GM23248 (cell line): ENCODE results near the gene SLC15A4. TPM values are rescaled to one million over a fixed set of nuclear protein-coding genes. Genes with fewer than 3 reads are reported as not detected.
A peak's percentile ranks its signal among the peaks of the same experiment; 100 is the strongest.

ENCODE experiments used
- DNase-seq: peaks from one replicate; pipeline ENCODE4 v3.0.0-alpha.2; 2015
- H2AFZ ChIP-seq: fragments of 200-600 bp; sonication (generic); 2 replicates; pipeline ENCODE4 v1.6.1; 2016; ENCODE audit warnings: antibody characterized with exemption
- H3F3A ChIP-seq: fragments of 200-600 bp; sonication (generic); 2 replicates; pipeline ENCODE4 v1.6.1; 2016; ENCODE audit warnings: mild to moderate bottlenecking, antibody characterized with exemption, mixed run types; ENCODE audit not compliant: insufficient read depth
- H3K27ac ChIP-seq: fragments of 200-600 bp; sonication (generic); 2 replicates; pipeline ENCODE4 v1.5.1; 2016; ENCODE audit warnings: mild to moderate bottlenecking
- H3K27me3 ChIP-seq: fragments of 200-600 bp; sonication (generic); replicated peaks from 2 replicates; pipeline ENCODE4 v1.6.1; 2016; ENCODE audit warnings: mild to moderate bottlenecking; ENCODE audit not compliant: insufficient read depth
- H3K36me3 ChIP-seq: fragments of 200-600 bp; sonication (generic); 2 replicates; pipeline ENCODE4 v1.6.1; 2016; ENCODE audit warnings: low read depth, mild to moderate bottlenecking
- H3K4me1 ChIP-seq: fragments of 200-600 bp; sonication (generic); 2 replicates; pipeline ENCODE4 v1.6.1; 2016; ENCODE audit warnings: mild to moderate bottlenecking; ENCODE audit not compliant: insufficient read depth
- H3K4me2 ChIP-seq: fragments of 200-600 bp; sonication (generic); one replicate; pipeline ENCODE4 v1.6.1; 2016; ENCODE audit warnings: mild to moderate bottlenecking; ENCODE audit not compliant: unreplicated experiment
- H3K4me3 ChIP-seq: fragments of 200-600 bp; sonication (generic); 2 replicates; pipeline ENCODE4 v1.5.1; 2016; ENCODE audit warnings: mild to moderate bottlenecking
- H3K79me2 ChIP-seq: fragments of 200-600 bp; sonication (generic); 2 replicates; pipeline ENCODE4 v1.6.1; 2016; ENCODE audit warnings: mild to moderate bottlenecking; ENCODE audit not compliant: insufficient read depth
- H3K9ac ChIP-seq: fragments of 200-600 bp; sonication (generic); 2 replicates; pipeline ENCODE4 v1.6.1; 2016; ENCODE audit warnings: mild to moderate bottlenecking
- H3K9me2 ChIP-seq: fragments of 200-600 bp; sonication (generic); 2 replicates; pipeline ENCODE4 v1.6.1; 2016; ENCODE audit warnings: mixed run types, mild to moderate bottlenecking, moderate library complexity; ENCODE audit not compliant: insufficient read depth
- H3K9me3 ChIP-seq: fragments of 200-600 bp; sonication (generic); one replicate; pipeline ENCODE4 v1.6.1; 2017; ENCODE audit warnings: low read depth
- H4K20me1 ChIP-seq: fragments of 200-600 bp; sonication (generic); 2 replicates; pipeline ENCODE4 v1.6.0; 2016; ENCODE audit not compliant: insufficient read depth
- EZH2 ChIP-seq: fragments of 200-600 bp; sonication (generic); IDR thresholded peaks from 2 replicates; pipeline ENCODE4 v1.6.1; 2018; ENCODE audit warnings: antibody characterized with exemption, mild to moderate bottlenecking; ENCODE audit not compliant: insufficient read depth, poor library complexity, severe bottlenecking
- EZH2phosphoT487 ChIP-seq: fragments of 200-600 bp; sonication (generic); IDR thresholded peaks from 2 replicates; pipeline ENCODE4 v1.6.1; 2018; ENCODE audit warnings: antibody characterized with exemption, moderate library complexity, mild to moderate bottlenecking, low read depth; ENCODE audit not compliant: insufficient read depth
- WGBS, 2 experiments: methylation state at CpG; one replicate each; pipeline ENCODE4 v1.1.6; 2015 to 2017; ENCODE audit warnings: low lambda C conversion rate in 2 of 2, low coverage in 1 of 2; ENCODE audit errors: missing lambda C conversion rate in 2 of 2; 5-methylcytosine and 5-hydroxymethylcytosine counted together
- in situ Hi-C: fragments of 300-500 bp; cut with MboI; formaldehyde crosslinking; loops from 2 replicates; pipeline ENCODE4 v1.15.0; 2020
- polyA plus RNA-seq: library from polyadenylated mRNA; unstranded; fragments of >200 nt; fragmentation: Nextera tagmentation; extraction: Ambion mirVana; gene quantifications from 2 replicates; pipeline ENCODE4 v1.2.1, GENCODE V29; 2016
- total RNA-seq: library from RNA; depleted of rRNA; stranded (reverse); fragments of >200 nt; shearing (Covaris generic); gene quantifications from 2 replicates; pipeline ENCODE4 v1.2.3, GENCODE V29; 2014

SLC15A4 gene
- total and polyA plus RNA-seq, 2 experiments from 2014 or later: 5.7 to 50.3 TPM

DNA sequence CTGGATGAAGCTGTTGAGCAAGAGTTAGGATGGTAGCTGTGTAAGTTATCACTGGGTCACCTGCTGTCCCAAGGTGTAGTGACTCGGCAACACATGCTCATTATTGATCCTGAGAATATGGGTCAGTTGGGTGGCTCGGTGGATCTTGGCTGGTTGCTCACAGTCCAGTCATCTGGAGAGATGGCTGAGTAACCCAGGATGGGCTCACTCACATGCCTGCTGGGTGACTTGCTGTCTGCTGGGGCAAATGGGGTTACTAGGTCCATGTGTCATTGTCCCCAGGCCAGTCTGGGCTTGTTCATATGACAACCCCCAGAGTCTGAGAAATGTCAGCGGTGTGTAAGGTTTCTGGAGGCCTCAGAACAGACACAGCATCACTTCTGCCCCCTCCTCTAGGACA, 69.5 kb downstream of the SLC15A4 start:
- H4K20me1 ChIP-seq: no peaks in the 10 kb centered on the region
- H3K4me3 ChIP-seq: no peak overlapping the region
- H3K4me2 ChIP-seq: no peak overlapping the region
- H3K9me2 ChIP-seq: no peaks in the 10 kb centered on the region
- H3K9me3 ChIP-seq: no peaks in the 10 kb centered on the region
- H3K4me1 ChIP-seq: no peaks in the 10 kb centered on the region
- no peak overlapping the region for H3K9ac ChIP-seq
- TF ChIP-seq EZH2phosphoT487: no peak
- no peaks in the 10 kb centered on the region for H3K27me3 ChIP-seq
- H3F3A ChIP-seq: no peaks in the 10 kb centered on the region
- H3K36me3 ChIP-seq: no peaks in the 10 kb centered on the region
- no peaks in the 10 kb centered on the region for H3K79me2 ChIP-seq
- in situ Hi-C loops: no loop called here
- 20 to 22% methylated on average over 3 of the region's 3 CpGs for WGBS, 2 experiments
- peak; percentile 17 for DNase-seq
- no peak overlapping the region for H3K27ac ChIP-seq
- no peak overlapping the region for H2AFZ ChIP-seq

DNA sequence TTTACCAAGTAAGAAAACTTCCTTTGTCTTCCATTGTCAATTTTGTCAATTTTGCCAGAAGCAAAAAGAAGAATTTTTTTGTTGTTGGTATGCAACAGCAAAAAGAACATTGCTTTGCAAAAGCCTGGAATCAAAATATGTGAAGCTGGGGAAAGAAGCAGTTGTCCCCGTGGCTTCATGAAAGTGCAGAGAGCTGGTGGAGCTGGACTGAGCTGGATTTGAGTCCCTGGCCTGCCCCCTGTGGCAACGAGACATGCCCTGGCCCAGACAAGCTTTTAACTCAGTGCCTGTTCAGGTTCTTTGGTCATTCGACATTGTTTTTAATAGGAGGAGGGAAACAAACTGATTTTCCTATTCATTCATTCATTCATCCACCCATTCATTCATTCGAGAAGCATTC, 70.3 kb downstream of the SLC15A4 start:
- DNase-seq: no peak
- H3F3A ChIP-seq: no peaks in the 10 kb centered on the region
- H3K79me2 ChIP-seq: no peaks in the 10 kb centered on the region
- no peaks in the 10 kb centered on the region for H4K20me1 ChIP-seq
- no peaks in the 10 kb centered on the region for H3K27me3 ChIP-seq
- no peaks in the 10 kb centered on the region for H3K9me3 ChIP-seq
- TF ChIP-seq EZH2phosphoT487: no peak
- no peak for TF ChIP-seq EZH2
- WGBS, 2 experiments: 10% methylated on average over 4 of the region's 4 CpGs
- no peaks in the 10 kb centered on the region for H3K4me1 ChIP-seq
- H3K9ac ChIP-seq: no peak overlapping the region
- no peak overlapping the region for H3K4me3 ChIP-seq
- H3K9me2 ChIP-seq: no peaks in the 10 kb centered on the region
- H3K27ac ChIP-seq: no peak overlapping the region
- no peaks in the 10 kb centered on the region for H3K36me3 ChIP-seq
- no peak overlapping the region for H2AFZ ChIP-seq
- in situ Hi-C loops: no loop called here
- H3K4me2 ChIP-seq: no peak overlapping the region

DNA sequence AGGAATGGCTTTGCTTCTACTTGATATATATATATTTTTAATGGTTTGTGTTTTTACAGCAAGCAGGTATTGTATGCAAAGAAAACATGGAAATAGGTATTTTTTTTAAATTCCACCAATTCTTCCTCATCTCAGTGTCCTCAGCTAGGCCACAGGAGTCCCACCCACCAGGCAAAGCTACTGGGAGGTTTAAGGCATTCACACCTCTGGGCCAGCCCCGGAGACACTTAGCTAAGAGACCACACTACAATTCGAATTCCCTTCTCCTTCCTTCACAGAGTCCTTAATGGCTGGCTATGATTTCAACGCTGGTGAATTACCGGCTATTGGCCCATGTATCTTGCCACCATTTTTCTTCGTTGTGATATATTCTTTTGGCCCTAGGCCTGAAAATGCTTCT, 71.4 kb downstream of the SLC15A4 start:
- Histone ChIP-seq H3F3A (no peaks in the 10 kb centered on the region), H3K79me2 (no peaks in the 10 kb centered on the region), H3K27me3 (no peaks in the 10 kb centered on the region), H3K4me1 (no peaks in the 10 kb centered on the region), H3K4me2 (no peak overlapping the region), H3K9me2 (no peaks in the 10 kb centered on the region), H3K36me3 (no peaks in the 10 kb centered on the region), H3K27ac (no peak overlapping the region), H4K20me1 (no peaks in the 10 kb centered on the region), H3K4me3 (no peak overlapping the region), H3K9me3 (no peaks in the 10 kb centered on the region), H2AFZ (no peak overlapping the region), H3K9ac (no peak overlapping the region)
- 40 to 50% methylated on average over 5 of the region's 5 CpGs for WGBS, 2 experiments
- no peak for DNase-seq
- TF ChIP-seq EZH2phosphoT487 (no peak), EZH2 (no peak)
- in situ Hi-C loops: no loop called here

DNA sequence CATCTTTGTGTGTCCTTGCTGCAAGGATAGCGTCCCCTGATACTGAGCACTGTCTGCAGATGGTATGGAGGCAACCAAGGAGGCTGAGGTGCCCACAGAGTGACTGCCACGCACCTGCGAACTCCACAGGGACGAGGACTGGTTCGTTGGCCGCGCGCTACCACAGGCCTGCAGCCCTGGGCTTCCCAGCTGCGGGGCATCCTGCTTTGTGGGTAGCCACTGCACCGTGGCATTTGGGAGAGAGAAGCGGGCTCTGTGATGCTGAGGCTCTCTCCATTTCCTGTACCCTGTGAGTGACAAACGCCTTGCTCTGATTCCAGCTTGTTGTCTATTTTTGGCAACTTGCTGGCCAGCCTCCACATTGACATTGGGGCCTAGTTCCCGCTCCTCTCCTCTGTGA, 76.3 kb downstream of the SLC15A4 start:
- Histone ChIP-seq H3K36me3 (no peaks in the 10 kb centered on the region), H3K9me3 (no peaks in the 10 kb centered on the region), H2AFZ (no peak overlapping the region), H3K4me1 (no peaks in the 10 kb centered on the region), H3K27me3 (no peaks in the 10 kb centered on the region), H3K4me3 (no peak overlapping the region), H3K79me2 (no peaks in the 10 kb centered on the region), H3K4me2 (no peak overlapping the region), H3F3A (no peaks in the 10 kb centered on the region), H3K9ac (no peak overlapping the region), H4K20me1 (no peaks in the 10 kb centered on the region), H3K9me2 (no peaks in the 10 kb centered on the region), H3K27ac (no peak overlapping the region)
- 37 to 48% methylated on average over 12 to 13 of the region's 13 CpGs for WGBS, 2 experiments
- TF ChIP-seq EZH2: no peak
- in situ Hi-C loops: no loop called here
- no peak for DNase-seq
